HepG2 (cell line): ENCODE results near the gene RREB1. TPM values are rescaled to one million over a fixed set of nuclear protein-coding genes. Genes with fewer than 3 reads are reported as not detected.
A peak's percentile ranks its signal among the peaks of the same experiment; 100 is the strongest.

Source experiments
- ATF7-NPFF ChIP-seq: sonication (generic); formaldehyde crosslinking; IDR thresholded peaks from 2 replicates; pipeline ENCODE4 v1.8.1; 2023; ENCODE audit warnings: mild to moderate bottlenecking, low read depth, missing genetic modification reagents, moderate library complexity
- CSRNP1 ChIP-seq: sonication (generic); formaldehyde crosslinking; IDR thresholded peaks from 2 replicates; pipeline ENCODE4 v1.8.1; 2023; ENCODE audit warnings: mild to moderate bottlenecking, missing genetic modification reagents
- HMG20A ChIP-seq: IDR thresholded peaks from 2 replicates; pipeline ENCODE4 v1.6.1; 2016; ENCODE audit warnings: borderline replicate concordance
- HNF4G ChIP-seq, 2 experiments: sonication (generic) in 1 of 2; formaldehyde crosslinking in 1 of 2; IDR thresholded peaks; 2 replicates each; pipeline versions ENCODE4 v1.4.0 to v1.6.1; 2011 to 2020; ENCODE audit warnings: borderline replicate concordance in 2 of 2, low read depth in 2 of 2, mild to moderate bottlenecking in 2 of 2, low read length in 1 of 2, missing genetic modification reagents in 1 of 2, moderate library complexity in 1 of 2
- HOXA9 ChIP-seq: sonication (generic); formaldehyde crosslinking; IDR thresholded peaks from 2 replicates; pipeline ENCODE4 v1.8.1; 2022; ENCODE audit warnings: missing genetic modification reagents, mild to moderate bottlenecking, moderate library complexity, borderline replicate concordance
- NFAT5 ChIP-seq: sonication (generic); formaldehyde crosslinking; IDR thresholded peaks from 2 replicates; pipeline ENCODE4 v1.4.0; 2020; ENCODE audit warnings: missing genetic modification reagents
- NR2F6 ChIP-seq, 2 experiments: IDR thresholded peaks; 2 replicates each; pipeline ENCODE4 v1.6.1; 2016; ENCODE audit warnings: antibody characterized with exemption in 1 of 2, mild to moderate bottlenecking in 1 of 2
- SKI ChIP-seq: fragments of 450-650 bp; IDR thresholded peaks from one replicate; pipeline ENCODE4 v1.6.1; 2018; ENCODE audit warnings: mild to moderate bottlenecking; ENCODE audit not compliant: partially characterized antibody
- SP4 ChIP-seq: sonication (generic); formaldehyde crosslinking; IDR thresholded peaks from 2 replicates; pipeline ENCODE4 v1.8.1; 2023; ENCODE audit warnings: mild to moderate bottlenecking, missing genetic modification reagents
- ZBTB37 ChIP-seq: sonication (generic); formaldehyde crosslinking; IDR thresholded peaks from 2 replicates; pipeline ENCODE4 v1.4.0; 2020; ENCODE audit warnings: mild to moderate bottlenecking, missing genetic modification reagents
- ZFX ChIP-seq: sonication (generic); formaldehyde crosslinking; IDR thresholded peaks from 2 replicates; pipeline ENCODE4 v1.4.0; 2020; ENCODE audit warnings: mild to moderate bottlenecking, low read depth, missing genetic modification reagents, moderate library complexity
- ZFY ChIP-seq: sonication (generic); formaldehyde crosslinking; IDR thresholded peaks from 2 replicates; pipeline ENCODE4 v1.4.0; 2020; ENCODE audit warnings: missing genetic modification reagents
- ZNF281 ChIP-seq: sonication (generic); formaldehyde crosslinking; IDR thresholded peaks from 2 replicates; pipeline ENCODE4 v1.4.0; 2020; ENCODE audit warnings: missing genetic modification reagents, borderline replicate concordance
- ZNF510 ChIP-seq: sonication (generic); formaldehyde crosslinking; IDR thresholded peaks from 2 replicates; pipeline ENCODE4 v1.4.0; 2020; ENCODE audit warnings: low read depth, mild to moderate bottlenecking, missing genetic modification reagents
- ZNF747 ChIP-seq: sonication (generic); formaldehyde crosslinking; IDR thresholded peaks from 2 replicates; pipeline ENCODE4 v1.8.1; 2023; ENCODE audit warnings: missing genetic modification reagents, mild to moderate bottlenecking, borderline replicate concordance
- polyA plus RNA-seq, 8 experiments: library from polyadenylated mRNA; depleted of rRNA in 3 of 8; stranded (reverse) in 7 of 8; unstranded in 1 of 8; fragments of >200 nt; fragmentation: Illumina TruSeq in 4 of 8; extraction: Trizol in 4 of 8; gene quantifications; 2 replicates each; pipeline versions ENCODE4 v1.2.1 to v1.2.3, GENCODE V29; 2011 to 2016; ENCODE audit warnings: low read depth in 4 of 8, missing spikeins in 1 of 8, mixed read lengths in 1 of 8; ENCODE audit not compliant: insufficient read depth in 1 of 8
- total RNA-seq, 5 experiments: library from RNA; depleted of rRNA; stranded (reverse); fragments of >200 nt; fragmentation: Illumina TruSeq; extraction: Trizol; gene quantifications; 2 replicates each; pipeline ENCODE4 v1.2.3, GENCODE V29; 2016; ENCODE audit warnings: low read depth in 1 of 5

The RREB1 gene
- total and polyA plus RNA-seq, 2 of the 13 experiments (the other 11 are each of a cell fraction or from before 2014, with no cell fraction given), result 6.1 to 23.2 TPM

- TF ChIP-seq HNF4G (IDR thresholded peaks at IDR 0.05; ENCODE audit: borderline replicate concordance, low read depth, low read length) (no peak), HNF4G (CRISPR knock-in tag; IDR thresholded peaks at IDR 0.05; ENCODE audit: borderline replicate concordance, low read depth) (0 out of 2 replicates have a peak, but pooled peaks have one; percentile 32), CSRNP1 (no peak), ZNF510 (CRISPR knock-in tag) (no peak), HMG20A (no peak), SKI (no peak), NFAT5 (CRISPR knock-in tag) (no peak), ATF7-NPFF (0 out of 2 replicates have a peak, but pooled peaks have one; percentile 13), ZBTB37 (peak; percentile 64; the same call in 1 of the 2 replicates), SP4 (CRISPR knock-in tag) (peak; percentile 55; the same call in 1 of the 2 replicates), HOXA9 (no peak), NR2F6 (IDR thresholded peaks at IDR 0.05) (0 out of 2 replicates have a peak, but pooled peaks have one; percentile 12), NR2F6 (CRISPR knock-in tag; IDR thresholded peaks at IDR 0.05) (peak; percentile 59; the same call in 1 of the 2 replicates), ZNF281 (CRISPR knock-in tag) (peak; percentile 91), ZNF747 (CRISPR knock-in tag) (peak; percentile 60; the same call in 1 of the 2 replicates), ZFY (no peak), ZFX (CRISPR knock-in tag) (peak; percentile 27; the same call in 1 of the 2 replicates)
Observed at GRCh38 chr6:7101290-7101689, 6.5 kb upstream of the RREB1 start (continued).
